CD4-positive, alpha-beta memory T cell (primary cell): ENCODE measurements around the gene LRRC36. TPM values are rescaled to one million over a fixed set of nuclear protein-coding genes. Genes with fewer than 3 reads are reported as not detected.

Source experiments
- CTCF ChIA-PET: fragments of 350-600 bp; sonication (Branson Sonifier 250); formaldehyde crosslinking; loops from one replicate; lab custom pipeline; 2021; ENCODE audit warnings: inconsistent platforms; ENCODE audit not compliant: partially characterized antibody; lab: Charles Lee
- POLR2A ChIA-PET: fragments of 350-600 bp; sonication (Branson Sonifier 250); formaldehyde crosslinking; loops from one replicate; lab custom pipeline; 2021; ENCODE audit not compliant: partially characterized antibody; lab: Charles Lee
- DNase-seq, 5 donors: peaks; one replicate each; pipeline versions ENCODE4 v3.0.0 to v3.0.0-alpha.2; 2020 to 2022; ENCODE audit warnings: mixed read lengths in 1 of 5
- H3K27ac ChIP-seq: one replicate; pipeline ENCODE4 v1.7.0; 2013; ENCODE audit warnings: low read depth, low read length
- H3K27me3 ChIP-seq: 2 replicates; pipeline ENCODE4 v1.7.0; 2013; ENCODE audit warnings: mild to moderate bottlenecking, low read length, moderate library complexity; ENCODE audit not compliant: insufficient read depth
- H3K36me3 ChIP-seq: 2 replicates; pipeline ENCODE4 v1.7.0; 2013; ENCODE audit warnings: mild to moderate bottlenecking, low read length, moderate library complexity; ENCODE audit not compliant: insufficient read depth
- H3K4me1 ChIP-seq: 2 replicates; pipeline ENCODE4 v1.7.0; 2013; ENCODE audit warnings: mild to moderate bottlenecking, low read length, moderate library complexity; ENCODE audit not compliant: insufficient read depth
- H3K4me3 ChIP-seq, 2 donors: one replicate each; pipeline ENCODE4 v1.7.0; 2013; ENCODE audit warnings: low read length in 2 of 2, mild to moderate bottlenecking in 1 of 2
- H3K9me3 ChIP-seq, 2 donors: one replicate each; pipeline ENCODE4 v1.7.0; 2013; ENCODE audit warnings: low read length in 2 of 2, control low read depth in 1 of 2; ENCODE audit not compliant: control insufficient read depth in 1 of 2
- H3K27ac Mint-ChIP-seq, 7 donors: one replicate each; pipeline ENCODE4 v1.8.0; 2020 to 2021; ENCODE audit warnings: mixed read lengths in 7 of 7, mild to moderate bottlenecking in 6 of 7, inconsistent platforms in 3 of 7, moderate library complexity in 3 of 7
- H3K27me3 Mint-ChIP-seq, 2 donors: one replicate each; pipeline ENCODE4 v1.8.0; 2020 to 2021; ENCODE audit warnings: mixed read lengths in 2 of 2
- H3K36me3 Mint-ChIP-seq, 2 donors: one replicate each; pipeline ENCODE4 v1.8.0; 2020 to 2021; ENCODE audit warnings: mixed read lengths in 2 of 2, inconsistent platforms in 1 of 2, mild to moderate bottlenecking in 1 of 2
- H3K4me1 Mint-ChIP-seq, 4 donors: one replicate each; pipeline ENCODE4 v1.8.0; 2020 to 2021; ENCODE audit warnings: mixed read lengths in 4 of 4, mild to moderate bottlenecking in 1 of 4
- H3K4me3 Mint-ChIP-seq, 8 donors: one replicate each; pipeline ENCODE4 v1.8.0; 2020 to 2021; ENCODE audit warnings: mixed read lengths in 8 of 8, mild to moderate bottlenecking in 7 of 8, moderate library complexity in 6 of 8, inconsistent platforms in 3 of 8
- H3K9me3 Mint-ChIP-seq, 8 donors: one replicate each; pipeline ENCODE4 v1.8.0; 2020 to 2021; ENCODE audit warnings: mixed read lengths in 8 of 8, mild to moderate bottlenecking in 5 of 8, inconsistent platforms in 3 of 8, moderate library complexity in 1 of 8
- intact Hi-C: fragments of 100-400 bp; cut with micrococcal nuclease; formaldehyde crosslinking; loops from one replicate; pipeline ENCODE4 v1.15.1; 2023
- polyA plus RNA-seq, 2 donors: library from polyadenylated mRNA; unstranded; fragments of 300-500 nt; fragmentation: Illumina TruSeq; gene quantifications; one replicate each; pipeline ENCODE4 v1.2.3, GENCODE V29; 2021
- total RNA-seq, 2 experiments: library from RNA; stranded (reverse); gene quantifications; one replicate each; pipeline ENCODE4 v1.2.3, GENCODE V29; 2021

LRRC36 gene
- total and polyA plus RNA-seq, 4 experiments from 2014 or later = not detected

GRCh38 chr16:67397812-67398545, 71.4 kb downstream of the LRRC36 start:
- H3K4me3 ChIP-seq = no peak overlapping the region
- DNase-seq = no peak
- Mint-ChIP-seq H3K27me3 (peaks cover 10 to 24% of the 10 kb centered on the region in 2 donors), H3K4me3 (peak overlapping the region in 1 of 8 donors; percentile 49), H3K27ac (no peak overlapping the region), H3K4me1 (peaks cover 0 to 9% (median 5%) of the 10 kb centered on the region in 4 donors), H3K36me3 (no peaks in the 10 kb centered on the region), H3K9me3 (peaks cover 0 to 1% (median 0%) of the 10 kb centered on the region in 8 donors)
- H3K27me3 ChIP-seq = peaks cover 14% of the 10 kb centered on the region
- intact Hi-C loops = loop anchor here (5.0 kb wide), 1 partner anchor 121 kb away; the partner anchor contains the start of gene PLEKHG4
- no peaks in the 10 kb centered on the region for H3K9me3 ChIP-seq
- H3K27ac ChIP-seq = no peak overlapping the region
- CTCF ChIA-PET = interaction anchor here (1.0 to 1.7 kb wide), 3 partner anchors 10 to 422 kb away, joined by 3 to 6 read pairs (median 3); no protein-coding TSS in a partner anchor
- POLR2A ChIA-PET = interaction anchor here (0.5 kb wide), 1 partner anchor 46 kb away, joined by 3 read pairs; no protein-coding TSS in a partner anchor
- H3K4me1 ChIP-seq = peaks cover 15% of the 10 kb centered on the region
- no peaks in the 10 kb centered on the region for H3K36me3 ChIP-seq

DNA sequence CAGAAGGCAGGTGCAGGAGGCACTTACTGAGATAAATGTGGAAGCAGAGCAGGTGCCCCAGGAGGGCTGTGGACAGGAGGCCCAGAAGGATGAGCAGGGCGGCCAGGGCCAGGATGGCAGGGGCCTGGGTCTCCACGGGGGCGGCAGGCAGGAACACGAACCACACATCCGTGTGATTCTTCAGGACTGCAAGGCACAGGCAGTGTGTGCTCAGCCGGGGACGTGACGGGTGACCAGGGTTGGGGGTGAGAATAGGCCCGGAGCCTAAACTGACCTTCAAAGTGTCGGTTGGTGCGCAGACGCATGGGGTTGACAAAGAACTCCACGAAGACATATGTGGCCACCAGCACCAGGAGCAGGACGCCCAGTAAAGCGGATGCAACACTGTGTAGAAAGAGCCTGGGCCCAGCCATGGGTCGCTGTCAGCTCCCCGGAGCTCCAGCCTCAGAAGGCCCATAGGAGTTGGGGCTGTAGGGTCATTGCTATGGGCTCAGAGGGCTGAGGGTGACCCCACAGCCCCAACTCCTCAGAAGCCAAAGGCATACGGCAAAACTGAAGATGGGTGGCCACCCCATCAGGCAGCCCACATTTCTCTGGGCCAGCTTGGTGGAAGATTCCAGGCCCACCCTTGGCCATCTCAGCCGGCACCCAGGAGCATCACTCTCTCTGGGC, 72.1 kb downstream of the LRRC36 start:
- Histone ChIP-seq H3K36me3 (no peaks in the 10 kb centered on the region), H3K4me3 (no peak overlapping the region), H3K4me1 (peaks cover 12% of the 10 kb centered on the region), H3K27me3 (peaks cover 12% of the 10 kb centered on the region), H3K9me3 (no peaks in the 10 kb centered on the region), H3K27ac (no peak overlapping the region)
- Mint-ChIP-seq H3K27me3 (peaks cover 11 to 26% of the 10 kb centered on the region in 2 donors), H3K4me1 (peaks cover 0 to 7% (median 5%) of the 10 kb centered on the region in 4 donors), H3K36me3 (no peaks in the 10 kb centered on the region), H3K4me3 (peak overlapping the region in 1 of 8 donors; percentile 49), H3K27ac (no peak overlapping the region), H3K9me3 (peaks cover 0 to 1% (median 0%) of the 10 kb centered on the region in 8 donors)
- CTCF ChIA-PET = interaction anchor here (1.0 to 1.7 kb wide), 3 partner anchors 9 to 423 kb away, joined by 3 to 6 read pairs (median 3); no protein-coding TSS in a partner anchor
- no peak for DNase-seq
- intact Hi-C loops = loop anchor here (5.0 kb wide), 1 partner anchor 121 kb away; the partner anchor contains the start of gene PLEKHG4
- POLR2A ChIA-PET = interaction anchor here (0.5 kb wide), 1 partner anchor 45 kb away, joined by 3 read pairs; no protein-coding TSS in a partner anchor

- DNase-seq = peak in 2 of 5 donors; percentile 40 to 43
- no peaks in the 10 kb centered on the region for H3K36me3 Mint-ChIP-seq
- H3K4me3 ChIP-seq = no peak overlapping the region
- H3K4me1 Mint-ChIP-seq = peaks cover 0 to under 1% (median under 1%) of the 10 kb centered on the region in 4 donors
- CTCF ChIA-PET = interaction anchor here (0.6 to 1.7 kb wide), 6 partner anchors 8 to 423 kb away, joined by 3 to 6 read pairs (median 3); no protein-coding TSS in a partner anchor
- H3K27ac ChIP-seq = no peak overlapping the region
- H3K9me3 ChIP-seq = no peaks in the 10 kb centered on the region
- no peaks in the 10 kb centered on the region for H3K36me3 ChIP-seq
- intact Hi-C loops = loop anchor here (5.0 kb wide), 1 partner anchor 122 kb away; the partner anchor contains the start of gene PLEKHG4
- peaks cover 0 to 1% (median 0%) of the 10 kb centered on the region in 8 donors for H3K9me3 Mint-ChIP-seq
- H3K27me3 ChIP-seq = peaks cover 7% of the 10 kb centered on the region
- H3K27ac Mint-ChIP-seq = peak overlapping the region in 1 of 7 donors; percentile 9
- H3K4me1 ChIP-seq = peaks cover 6% of the 10 kb centered on the region
- POLR2A ChIA-PET = no interaction called here
- no peak overlapping the region for H3K4me3 Mint-ChIP-seq
- H3K27me3 Mint-ChIP-seq = peaks cover 8 to 23% of the 10 kb centered on the region in 2 donors
Observed at GRCh38 chr16:67399218-67399733, 72.7 kb downstream of the LRRC36 start.

GRCh38 chr16:67399749-67400704, 73.4 kb downstream of the LRRC36 start:
- Histone ChIP-seq H3K9me3 (no peaks in the 10 kb centered on the region), H3K27me3 (peaks cover 6% of the 10 kb centered on the region), H3K36me3 (no peaks in the 10 kb centered on the region), H3K27ac (no peak overlapping the region), H3K4me1 (peaks cover 2% of the 10 kb centered on the region), H3K4me3 (no peak overlapping the region)
- Mint-ChIP-seq H3K9me3 (peaks cover 0 to 1% (median 0%) of the 10 kb centered on the region in 8 donors), H3K4me3 (no peak overlapping the region), H3K36me3 (no peaks in the 10 kb centered on the region), H3K27ac (no peak overlapping the region), H3K4me1 (no peaks in the 10 kb centered on the region), H3K27me3 (peaks cover 7 to 22% of the 10 kb centered on the region in 2 donors)
- intact Hi-C loops = loop anchor here (5.0 kb wide), 1 partner anchor 123 kb away; the partner anchor contains the start of gene PLEKHG4
- CTCF ChIA-PET = interaction anchor here (0.6 to 1.7 kb wide), 6 partner anchors 8 to 424 kb away, joined by 3 to 6 read pairs (median 3); no protein-coding TSS in a partner anchor
- DNase-seq = no peak
- POLR2A ChIA-PET = no interaction called here

- ChIA-PET POLR2A (no interaction called here), CTCF (no interaction called here)
- H3K27ac ChIP-seq = no peak overlapping the region
- Mint-ChIP-seq H3K9me3 (peaks cover 0 to 1% (median 0%) of the 10 kb centered on the region in 8 donors), H3K4me3 (no peak overlapping the region), H3K27ac (no peak overlapping the region), H3K27me3 (peaks cover 4 to 15% of the 10 kb centered on the region in 2 donors), H3K4me1 (no peaks in the 10 kb centered on the region), H3K36me3 (no peaks in the 10 kb centered on the region)
- H3K4me3 ChIP-seq = no peak overlapping the region
- H3K27me3 ChIP-seq = no peaks in the 10 kb centered on the region
- H3K4me1 ChIP-seq = no peaks in the 10 kb centered on the region
- DNase-seq = no peak
- no peaks in the 10 kb centered on the region for H3K36me3 ChIP-seq
- no peaks in the 10 kb centered on the region for H3K9me3 ChIP-seq
- intact Hi-C loops = no loop called here
Observed at GRCh38 chr16:67400901-67401300, 74.3 kb downstream of the LRRC36 start.

DNA sequence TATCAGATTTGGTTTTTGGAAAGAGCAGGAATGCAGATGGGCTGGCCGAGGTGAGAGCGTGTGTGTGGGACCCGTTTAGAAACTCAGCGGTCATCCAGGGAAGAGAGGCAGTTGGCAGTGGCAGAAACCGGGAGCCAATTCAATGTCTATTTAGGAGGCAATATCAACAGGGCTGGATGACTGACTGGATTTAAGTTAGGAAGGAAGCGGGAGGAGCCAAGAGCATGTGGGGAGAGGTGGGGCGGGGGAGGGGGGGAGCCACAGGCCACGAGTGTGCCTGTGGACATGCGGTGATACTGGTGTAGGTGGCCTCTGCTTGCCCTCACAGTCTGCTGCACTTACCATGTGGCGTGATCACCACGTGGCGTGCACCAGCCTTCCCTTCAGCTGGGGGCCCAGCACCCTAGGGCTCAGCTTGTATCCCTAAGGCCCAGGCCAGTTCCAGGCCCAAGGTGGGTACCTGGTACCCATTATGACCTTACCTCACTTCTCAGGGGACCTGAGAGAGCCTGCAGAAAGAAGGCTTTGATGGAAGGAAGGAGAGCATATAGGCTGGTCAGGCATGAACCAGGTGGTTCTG, 77.5 kb downstream of the LRRC36 start:
- H3K27ac ChIP-seq = no peak overlapping the region
- H3K4me1 Mint-ChIP-seq = no peaks in the 10 kb centered on the region
- H3K4me3 Mint-ChIP-seq = no peak overlapping the region
- H3K36me3 ChIP-seq = no peaks in the 10 kb centered on the region
- POLR2A ChIA-PET = no interaction called here
- H3K27me3 Mint-ChIP-seq = peaks cover 1 to 11% of the 10 kb centered on the region in 2 donors
- H3K9me3 ChIP-seq = no peaks in the 10 kb centered on the region
- CTCF ChIA-PET = no interaction called here
- no peaks in the 10 kb centered on the region for H3K9me3 Mint-ChIP-seq
- H3K36me3 Mint-ChIP-seq = no peaks in the 10 kb centered on the region
- H3K4me3 ChIP-seq = no peak overlapping the region
- H3K27ac Mint-ChIP-seq = no peak overlapping the region
- H3K4me1 ChIP-seq = no peaks in the 10 kb centered on the region
- intact Hi-C loops = no loop called here
- DNase-seq = no peak
- no peaks in the 10 kb centered on the region for H3K27me3 ChIP-seq
